AG09309 (cell line): ENCODE measurements around the gene RAB20.

ENCODE experiments used
- DNase-seq: peaks from one replicate; pipeline ENCODE4 v3.0.0-alpha.2; 2010; ENCODE audit warnings: low read depth
- H3K4me3 ChIP-seq: 2 replicates; pipeline ENCODE4 v1.5.1; 2011; ENCODE audit warnings: mild to moderate bottlenecking, low read depth, low read length, moderate library complexity; ENCODE audit not compliant: control insufficient read depth
- TF ChIP-seq, protein P1 (sequence below): IDR thresholded peaks from 2 replicates; pipeline ENCODE4 v1.5.1; 2011; ENCODE audit warnings: mild to moderate bottlenecking, low read depth, low read length, inconsistent platforms; ENCODE audit not compliant: insufficient read depth, control insufficient read depth; ENCODE audit errors: missing control alignments

RAB20 gene

DNA sequence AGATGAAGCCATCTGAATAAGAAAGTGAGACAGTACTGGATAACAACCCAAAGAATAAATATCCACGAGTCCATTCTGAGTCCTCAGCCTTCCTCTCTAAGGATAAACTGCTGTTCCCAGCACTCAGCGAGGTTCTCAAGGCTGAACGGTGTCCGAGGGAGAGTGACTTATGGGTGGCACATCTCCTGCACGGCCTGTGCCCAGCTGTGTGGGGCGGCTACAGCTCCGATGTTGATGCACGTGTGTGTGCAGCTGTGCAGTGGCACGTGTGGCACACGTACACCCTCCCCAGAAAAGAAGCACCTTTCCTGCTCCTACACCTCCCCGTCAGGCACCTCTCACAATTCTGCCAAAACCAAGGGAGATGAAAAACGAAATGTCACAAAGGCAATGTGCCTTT is 45.0 kb downstream of the RAB20 start:
- TF ChIP-seq, protein P1, sequence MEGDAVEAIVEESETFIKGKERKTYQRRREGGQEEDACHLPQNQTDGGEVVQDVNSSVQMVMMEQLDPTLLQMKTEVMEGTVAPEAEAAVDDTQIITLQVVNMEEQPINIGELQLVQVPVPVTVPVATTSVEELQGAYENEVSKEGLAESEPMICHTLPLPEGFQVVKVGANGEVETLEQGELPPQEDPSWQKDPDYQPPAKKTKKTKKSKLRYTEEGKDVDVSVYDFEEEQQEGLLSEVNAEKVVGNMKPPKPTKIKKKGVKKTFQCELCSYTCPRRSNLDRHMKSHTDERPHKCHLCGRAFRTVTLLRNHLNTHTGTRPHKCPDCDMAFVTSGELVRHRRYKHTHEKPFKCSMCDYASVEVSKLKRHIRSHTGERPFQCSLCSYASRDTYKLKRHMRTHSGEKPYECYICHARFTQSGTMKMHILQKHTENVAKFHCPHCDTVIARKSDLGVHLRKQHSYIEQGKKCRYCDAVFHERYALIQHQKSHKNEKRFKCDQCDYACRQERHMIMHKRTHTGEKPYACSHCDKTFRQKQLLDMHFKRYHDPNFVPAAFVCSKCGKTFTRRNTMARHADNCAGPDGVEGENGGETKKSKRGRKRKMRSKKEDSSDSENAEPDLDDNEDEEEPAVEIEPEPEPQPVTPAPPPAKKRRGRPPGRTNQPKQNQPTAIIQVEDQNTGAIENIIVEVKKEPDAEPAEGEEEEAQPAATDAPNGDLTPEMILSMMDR, result no peak
- no peak for DNase-seq
- no peak overlapping the region for H3K4me3 ChIP-seq

DNA sequence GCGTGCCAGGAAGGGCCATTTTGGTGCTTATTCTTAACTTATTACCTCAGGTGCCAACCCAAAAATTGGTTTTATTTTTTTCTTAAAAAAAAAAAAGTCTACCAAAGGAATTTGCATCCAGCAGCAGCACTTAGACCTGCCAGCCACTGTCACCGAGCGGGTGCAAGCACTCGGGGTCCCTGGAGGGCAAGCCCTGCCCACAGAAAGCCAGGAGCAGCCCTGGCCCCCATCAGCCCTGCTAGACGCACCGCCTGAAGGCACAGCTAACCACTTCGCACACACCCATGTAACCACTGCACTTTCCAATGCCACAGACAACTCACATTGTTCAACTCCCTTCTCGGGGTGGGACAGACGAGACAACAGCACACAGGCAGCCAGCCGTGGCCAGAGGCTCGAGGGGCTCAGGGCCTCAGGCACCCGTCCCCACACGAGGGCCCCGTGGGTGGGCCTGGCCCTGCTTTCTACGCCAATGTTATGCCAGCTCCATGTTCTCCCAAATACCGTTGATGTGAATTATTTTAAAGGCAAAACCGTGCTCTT is 49.3 kb downstream of the RAB20 start:
- TF ChIP-seq, protein P1, result no peak
- H3K4me3 ChIP-seq, result no peak overlapping the region
- no peak for DNase-seq

DNA sequence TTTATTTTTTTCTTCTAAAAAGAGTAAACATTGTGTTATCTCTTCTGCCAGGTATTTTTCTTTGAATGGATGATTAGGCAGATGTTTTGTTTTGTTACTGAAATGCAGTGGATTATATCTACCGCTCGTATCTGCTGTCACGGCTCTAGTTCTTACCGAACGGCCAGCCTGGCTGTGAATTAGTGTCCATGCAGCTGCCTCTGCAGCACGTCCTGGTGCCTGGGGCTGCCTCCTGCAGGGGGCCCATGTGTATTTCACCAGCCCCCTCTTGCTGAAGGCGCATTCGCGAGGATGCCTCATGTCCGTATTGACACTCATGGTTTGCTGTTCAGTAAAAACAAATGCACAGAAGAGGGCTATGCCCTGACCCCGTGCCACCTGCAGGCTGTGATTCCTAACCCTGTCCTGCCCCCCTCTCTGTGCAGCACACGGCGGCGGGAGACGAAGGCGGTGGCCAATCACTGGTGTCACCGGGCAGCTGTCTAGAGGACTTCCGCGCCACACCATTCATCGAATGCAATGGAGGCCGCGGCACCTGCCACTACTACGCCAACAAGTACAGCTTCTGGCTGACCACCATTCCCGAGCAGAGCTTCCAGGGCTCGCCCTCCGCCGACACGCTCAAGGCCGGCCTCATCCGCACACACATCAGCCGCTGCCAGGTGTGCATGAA is 49.9 kb downstream of the RAB20 start:
- TF ChIP-seq, protein P1, result no peak
- H3K4me3 ChIP-seq, result no peak overlapping the region
- no peak for DNase-seq

DNA sequence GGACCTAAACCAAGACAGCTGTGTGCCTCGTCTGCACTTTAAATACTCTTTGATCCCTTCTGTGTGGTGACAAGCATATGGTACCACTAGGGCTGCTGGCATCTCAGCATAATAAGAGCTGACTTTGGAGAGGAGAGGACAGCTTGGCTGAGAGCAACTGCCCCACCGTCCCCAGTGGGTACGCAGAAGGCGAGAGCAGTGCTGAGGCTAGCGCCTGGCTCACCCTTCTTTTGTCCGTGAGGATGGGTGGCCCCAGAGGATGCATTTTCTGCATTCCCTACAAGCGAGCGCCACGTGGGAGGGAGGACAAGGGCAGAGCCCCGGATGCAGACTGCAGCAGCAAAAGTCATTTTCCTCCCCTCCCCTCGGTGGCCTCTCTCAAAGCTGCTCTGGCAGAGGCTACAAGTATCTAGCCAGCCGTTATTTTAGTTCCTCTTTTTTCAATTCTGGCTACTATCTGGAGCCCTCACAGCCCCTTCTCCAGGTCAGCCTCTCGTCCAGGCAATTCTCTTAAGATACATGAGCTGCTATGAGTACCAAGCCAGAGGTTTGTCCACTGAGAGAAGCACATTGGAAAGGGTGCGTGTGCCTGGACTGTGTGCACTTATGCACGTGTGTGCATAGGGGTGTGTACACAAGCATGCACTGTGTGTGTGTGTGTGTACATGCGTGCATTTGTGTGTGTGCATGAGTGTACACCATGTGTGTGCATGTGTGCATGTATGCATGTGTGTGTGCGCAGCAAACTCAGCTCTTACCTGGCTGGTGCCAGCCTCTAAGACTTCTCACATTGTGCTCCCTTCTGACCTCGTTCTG is 51.3 kb downstream of the RAB20 start:
- no peak overlapping the region for H3K4me3 ChIP-seq
- TF ChIP-seq, protein P1, result no peak
- no peak for DNase-seq

DNA sequence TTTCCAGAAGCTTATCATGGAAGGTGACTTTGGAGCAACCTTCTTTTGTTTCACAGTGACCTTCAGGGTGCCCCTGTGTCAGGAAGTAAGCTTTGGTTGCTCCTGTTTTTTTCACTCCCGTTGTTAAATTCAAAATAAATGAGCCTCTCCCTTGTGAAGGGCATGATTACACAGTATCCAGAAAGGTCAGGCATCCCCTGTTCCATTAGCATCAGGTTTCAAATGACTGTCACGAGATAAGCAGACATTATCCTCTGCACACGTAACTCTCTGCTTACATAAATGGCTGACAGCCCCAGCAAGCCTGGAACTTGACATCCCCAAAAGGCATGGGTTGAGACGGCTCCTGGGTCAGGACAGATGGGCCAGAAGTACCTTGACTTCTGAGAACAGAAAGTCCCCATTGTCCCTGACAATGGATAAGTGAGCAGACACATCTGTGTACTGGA is 52.0 kb downstream of the RAB20 start:
- H3K4me3 ChIP-seq, result no peak overlapping the region
- TF ChIP-seq, protein P1, result no peak
- DNase-seq, result no peak

DNA sequence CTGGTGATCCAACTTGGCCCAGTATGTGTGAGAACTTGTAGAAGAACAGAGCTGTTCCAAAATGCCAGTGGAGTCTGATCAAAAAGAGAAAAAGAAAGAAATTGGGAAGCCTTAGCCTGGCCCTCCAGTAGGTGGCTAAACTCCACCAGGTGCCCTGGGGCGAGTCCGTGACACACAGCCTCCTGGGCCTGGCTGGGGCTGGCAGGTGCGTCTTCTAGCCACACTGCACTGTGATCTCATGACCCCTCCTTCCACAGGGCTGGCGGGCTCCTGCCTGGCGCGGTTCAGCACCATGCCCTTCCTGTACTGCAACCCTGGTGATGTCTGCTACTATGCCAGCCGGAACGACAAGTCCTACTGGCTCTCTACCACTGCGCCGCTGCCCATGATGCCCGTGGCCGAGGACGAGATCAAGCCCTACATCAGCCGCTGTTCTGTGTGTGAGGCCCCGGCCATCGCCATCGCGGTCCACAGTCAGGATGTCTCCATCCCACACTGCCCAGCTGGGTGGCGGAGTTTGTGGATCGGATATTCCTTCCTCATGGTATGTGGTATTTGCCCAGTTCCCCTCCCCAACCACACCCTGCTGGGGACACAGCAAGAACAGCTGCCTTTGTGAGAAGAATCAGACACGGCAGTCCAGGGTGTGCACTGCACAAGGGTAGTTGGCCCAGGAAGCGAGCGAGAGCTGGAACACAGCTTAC is 53.7 kb downstream of the RAB20 start:
- TF ChIP-seq, protein P1, result no peak
- no peak for DNase-seq
- no peak overlapping the region for H3K4me3 ChIP-seq
